Colonic mucosa (tissue), 4 donors: ENCODE measurements around the gene TTC9C. TPM values are rescaled to one million over a fixed set of nuclear protein-coding genes. Genes with fewer than 3 reads are reported as not detected.
"Not testable (repeated sequence)": the region's sequence is repeated elsewhere in the genome, so short reads cannot be mapped to it uniquely, and the experiment has no call there.

Experiments
- DNase-seq: peaks from one replicate; pipeline ENCODE4 v3.0.0-alpha.2; 2020
- H3K27ac ChIP-seq: fragments of 200-600 bp; one replicate; pipeline ENCODE4 v1.8.0; 2021
- H3K27me3 ChIP-seq: fragments of 200-600 bp; one replicate; pipeline ENCODE4 v1.8.0; 2021
- H3K36me3 ChIP-seq: fragments of 200-600 bp; one replicate; pipeline ENCODE4 v1.8.0; 2021
- H3K4me1 ChIP-seq: fragments of 200-600 bp; one replicate; pipeline ENCODE4 v1.8.0; 2021; ENCODE audit warnings: mild to moderate bottlenecking
- H3K4me3 ChIP-seq: fragments of 200-600 bp; one replicate; pipeline ENCODE4 v1.8.0; 2021
- H3K9ac ChIP-seq, 2 donors: one replicate each; pipeline ENCODE4 v1.7.0; 2013; ENCODE audit warnings: control low read depth in 2 of 2, low read depth in 2 of 2, low read length in 2 of 2
- H3K9me3 ChIP-seq: fragments of 200-600 bp; one replicate; pipeline ENCODE4 v1.8.0; 2021
- intact Hi-C: fragments of 100-400 bp; cut with DNase I; formaldehyde crosslinking; loops from one replicate; pipeline ENCODE4 v1.14.1; 2022
- total RNA-seq, 2 donors: library from RNA; stranded (reverse); fragmentation: NEBNext Ultra II Directional in 1 of 2; extraction: Animal tissue kit (Norgen Biotek cat#: 25700) in 1 of 2; gene quantifications; one replicate each; pipeline ENCODE4 v1.2.1, GENCODE V29; 2021
- TF ChIP-seq, protein P1 (sequence below): fragments of 200-600 bp; IDR thresholded peaks from one replicate; pipeline ENCODE4 v1.8.0; 2022; ENCODE audit warnings: antibody characterized with exemption, mild to moderate bottlenecking
- donor health status: healthy.
- donor health status: DM: no; HTN: no; CAD: no.
- donor health status: DM: no; HTN: no; CAD: no.

TTC9C gene
- total RNA-seq, 2 donors from 2014 or later: 34.2 to 39.8 TPM

DNA sequence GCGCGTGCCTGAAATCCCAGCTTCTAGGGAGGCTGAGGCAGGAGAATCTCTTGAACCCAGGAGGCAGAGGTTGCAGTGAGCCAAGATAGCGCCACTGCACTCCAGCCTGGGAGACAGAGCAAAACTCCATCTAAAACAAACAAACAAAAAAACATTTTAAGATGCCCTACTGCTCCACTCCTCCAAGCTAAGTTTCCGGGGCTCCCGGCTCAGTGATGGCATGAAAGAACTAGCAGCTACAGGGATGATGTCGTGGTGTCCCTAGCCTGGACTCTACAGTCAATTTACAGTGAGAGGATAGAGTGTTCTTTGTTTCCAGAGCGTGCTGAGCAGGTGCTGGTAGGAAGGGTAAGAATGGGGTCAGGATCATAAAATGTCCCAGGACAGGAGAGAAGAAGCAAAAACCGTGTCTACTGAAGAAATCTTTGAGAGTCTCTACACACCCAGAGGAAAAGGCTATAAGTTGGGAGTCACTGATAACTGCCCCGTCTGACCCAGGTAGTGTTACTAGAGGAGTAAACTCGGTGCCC, 26.9 kb downstream of the TTC9C start:
- intact Hi-C loops: no loop called here
- Histone ChIP-seq H3K27me3 (no peaks in the 10 kb centered on the region), H3K4me3 (no peak overlapping the region), H3K9me3 (no peaks in the 10 kb centered on the region), H3K36me3 (no peaks in the 10 kb centered on the region), H3K27ac (no peak overlapping the region), H3K9ac (peak overlapping the region in 1 of 2 donors; percentile 40), H3K4me1 (peaks cover 8% of the 10 kb centered on the region)
- DNase-seq: no peak
- TF ChIP-seq, protein P1, sequence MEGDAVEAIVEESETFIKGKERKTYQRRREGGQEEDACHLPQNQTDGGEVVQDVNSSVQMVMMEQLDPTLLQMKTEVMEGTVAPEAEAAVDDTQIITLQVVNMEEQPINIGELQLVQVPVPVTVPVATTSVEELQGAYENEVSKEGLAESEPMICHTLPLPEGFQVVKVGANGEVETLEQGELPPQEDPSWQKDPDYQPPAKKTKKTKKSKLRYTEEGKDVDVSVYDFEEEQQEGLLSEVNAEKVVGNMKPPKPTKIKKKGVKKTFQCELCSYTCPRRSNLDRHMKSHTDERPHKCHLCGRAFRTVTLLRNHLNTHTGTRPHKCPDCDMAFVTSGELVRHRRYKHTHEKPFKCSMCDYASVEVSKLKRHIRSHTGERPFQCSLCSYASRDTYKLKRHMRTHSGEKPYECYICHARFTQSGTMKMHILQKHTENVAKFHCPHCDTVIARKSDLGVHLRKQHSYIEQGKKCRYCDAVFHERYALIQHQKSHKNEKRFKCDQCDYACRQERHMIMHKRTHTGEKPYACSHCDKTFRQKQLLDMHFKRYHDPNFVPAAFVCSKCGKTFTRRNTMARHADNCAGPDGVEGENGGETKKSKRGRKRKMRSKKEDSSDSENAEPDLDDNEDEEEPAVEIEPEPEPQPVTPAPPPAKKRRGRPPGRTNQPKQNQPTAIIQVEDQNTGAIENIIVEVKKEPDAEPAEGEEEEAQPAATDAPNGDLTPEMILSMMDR: no peak

DNA sequence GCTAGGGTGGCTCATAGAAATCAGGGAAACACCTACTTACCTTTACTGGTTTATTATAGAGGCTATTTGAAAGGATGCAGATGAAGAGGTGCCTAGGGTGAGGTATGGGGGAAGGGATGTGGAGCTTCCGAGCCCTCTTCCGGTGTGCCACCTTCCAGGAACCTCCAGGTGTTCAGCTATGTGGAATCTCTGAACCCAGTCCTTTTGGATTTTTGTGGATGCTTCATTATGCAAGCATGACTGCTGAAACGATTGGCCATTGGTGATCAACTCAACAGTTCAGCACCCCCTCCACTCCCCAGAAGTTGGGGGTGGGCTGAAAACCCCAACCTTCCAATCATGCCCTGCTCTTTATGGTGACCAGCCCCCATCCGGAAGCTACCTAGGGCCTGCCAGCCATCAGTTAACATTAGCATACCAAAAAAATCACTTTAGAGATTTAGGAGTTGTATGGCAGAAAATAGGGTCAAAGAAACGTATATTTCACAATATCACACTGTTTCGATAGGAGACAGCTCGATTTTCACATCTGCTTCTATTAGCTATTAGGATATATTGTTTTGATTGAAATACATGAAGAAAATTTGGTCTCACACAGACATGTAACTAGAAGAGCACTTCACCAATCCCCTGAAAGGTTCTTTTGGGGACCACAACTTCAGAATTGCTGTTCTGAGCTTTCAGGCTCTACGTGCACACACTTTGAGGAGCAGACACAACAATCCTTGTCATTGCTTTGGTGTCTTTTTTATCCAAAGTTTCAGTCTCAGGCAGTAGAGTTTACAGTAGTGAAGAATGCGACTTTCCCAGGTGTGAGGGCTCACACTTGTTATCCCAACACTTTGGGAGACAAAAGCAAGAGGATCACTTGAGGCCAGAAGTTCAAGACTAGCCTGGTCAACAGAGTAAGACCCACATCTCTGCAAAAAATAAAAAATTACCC, 29.8 kb downstream of the TTC9C start:
- Histone ChIP-seq H3K9ac (no peak overlapping the region), H3K36me3 (no peaks in the 10 kb centered on the region), H3K9me3 (no peaks in the 10 kb centered on the region), H3K4me3 (no peak overlapping the region), H3K27ac (no peak overlapping the region), H3K4me1 (peaks cover 11% of the 10 kb centered on the region), H3K27me3 (no peaks in the 10 kb centered on the region)
- no peak for DNase-seq
- intact Hi-C loops: no loop called here
- TF ChIP-seq, protein P1: no peak

DNA sequence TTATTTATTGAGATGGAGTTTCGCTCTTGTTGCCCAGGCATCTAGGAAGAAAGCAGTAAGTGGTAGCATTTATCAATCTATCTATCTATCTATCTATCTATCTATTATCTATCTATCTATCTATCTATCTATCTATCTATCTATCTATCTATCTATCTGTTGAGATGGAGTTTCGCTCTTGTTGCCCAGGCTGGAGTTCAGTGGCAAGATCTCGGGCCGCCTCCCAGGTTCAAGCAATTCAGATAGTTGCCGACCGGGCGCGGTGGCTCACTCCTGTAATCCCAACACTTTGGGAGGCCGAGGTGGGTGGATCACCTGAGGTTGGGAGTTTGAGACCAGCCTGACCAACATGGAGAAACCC, 32.6 kb downstream of the TTC9C start:
- peak; percentile 32 for DNase-seq
- not testable (repeated sequence) for H3K27me3 ChIP-seq, H3K36me3 ChIP-seq, H3K9ac ChIP-seq, H3K4me1 ChIP-seq, H3K9me3 ChIP-seq
- Histone ChIP-seq H3K4me3 (peak overlapping the region; percentile 87), H3K27ac (peak overlapping the region; percentile 81)
- intact Hi-C loops: loop anchor here (10.0 kb wide), 1 partner anchor 46 kb away; no protein-coding TSS in a partner anchor

DNA sequence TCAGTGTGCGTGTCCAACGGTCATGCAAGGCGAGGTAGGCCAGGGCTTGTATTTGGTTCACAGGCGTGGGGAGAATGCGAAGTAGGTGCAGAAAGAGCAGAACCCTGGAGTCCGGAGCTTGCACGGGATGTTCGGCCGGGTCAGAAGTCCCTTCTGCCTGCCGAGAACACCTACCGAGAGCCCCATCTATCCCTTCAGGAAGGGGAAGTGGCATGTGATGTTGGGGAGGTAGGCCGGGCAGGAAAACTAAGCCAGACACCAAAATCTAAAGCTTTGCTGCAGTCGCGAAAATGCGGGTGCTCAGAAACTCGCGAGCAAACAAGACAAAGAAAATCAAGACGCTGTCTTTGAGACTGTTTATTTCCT, 42.5 kb downstream of the TTC9C start:
- intact Hi-C loops: no loop called here
- H3K4me1 ChIP-seq: peaks cover 9% of the 10 kb centered on the region
- TF ChIP-seq, protein P1: no peak

DNA sequence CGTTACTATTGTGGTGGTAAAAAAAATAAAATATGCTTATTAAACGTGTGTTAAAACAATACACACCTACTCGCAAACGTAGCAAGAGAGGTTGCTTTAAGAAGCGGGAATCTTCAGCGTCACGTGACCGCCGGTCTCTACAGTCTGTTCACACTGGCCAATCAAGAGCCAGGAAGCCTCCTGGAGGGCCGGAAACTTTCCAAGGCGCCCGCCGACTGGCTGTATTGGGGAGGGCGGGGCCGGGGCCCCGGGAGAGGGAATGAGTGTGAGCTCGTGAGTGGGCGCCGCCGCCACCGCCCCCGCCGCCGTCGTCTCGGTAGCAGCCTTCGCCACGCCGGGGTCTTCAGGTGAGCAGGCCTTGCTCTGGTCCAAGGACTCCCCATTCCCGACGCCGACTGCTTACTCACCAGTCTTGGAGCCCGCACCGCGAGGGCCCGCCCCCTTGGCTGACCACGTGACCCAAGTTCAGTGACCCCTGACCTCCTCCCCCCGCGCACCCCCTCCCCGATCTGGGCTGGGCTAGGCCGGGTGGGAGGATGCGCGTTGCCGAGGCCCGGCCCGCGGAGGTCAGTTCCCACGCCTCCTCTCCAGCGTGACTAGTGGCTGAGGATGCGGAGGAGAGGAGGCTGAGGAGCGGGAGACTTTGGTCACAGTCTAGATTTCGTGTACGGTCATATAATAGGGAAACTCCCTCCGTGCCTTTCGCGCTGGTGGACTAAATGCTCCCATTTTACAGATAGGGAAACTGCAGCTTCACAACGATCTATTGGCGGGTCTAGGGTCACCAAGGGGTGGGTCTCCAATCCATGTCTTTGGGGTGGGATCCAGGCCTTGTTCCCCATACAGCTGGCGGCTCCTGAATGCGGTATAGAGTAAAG, 43.1 kb downstream of the TTC9C start, which contains the start of gene TAF6L:
TSS of gene TAF6L (plus strand) at position 253 of the 878 bp plus-strand sequence. CDS start 4,388 bp downstream, outside the sequence.
- Histone ChIP-seq H3K9me3 (no peaks in the 10 kb centered on the region), H3K27me3 (no peaks in the 10 kb centered on the region), H3K27ac (peak within 1 kb of the TSS; percentile 92), H3K36me3 (no peaks in the 10 kb centered on the region), H3K4me1 (peaks cover 9% of the 10 kb centered on the region), H3K4me3 (peak within 1 kb of the TSS; percentile 64), H3K9ac (peak within 1 kb of the TSS; percentile 70 to 73)
- peak; percentile 99 for DNase-seq
- intact Hi-C loops: no loop called here
- TF ChIP-seq, protein P1: no peak

More for the DNA sequence above, 42.5 kb downstream of the TTC9C start:
- peak overlapping the region; percentile 64 to 73 for H3K9ac ChIP-seq
- H3K27ac ChIP-seq: peak overlapping the region; percentile 92
- H3K36me3 ChIP-seq: no peaks in the 10 kb centered on the region
- no peaks in the 10 kb centered on the region for H3K27me3 ChIP-seq
- H3K9me3 ChIP-seq: no peaks in the 10 kb centered on the region
- peak overlapping the region; percentile 64 for H3K4me3 ChIP-seq
- peak; percentile 44 for DNase-seq
